H1 (cell line): ENCODE measurements around the gene IKZF2. TPM values are rescaled to one million over a fixed set of nuclear protein-coding genes. Genes with fewer than 3 reads are reported as not detected.

ENCODE experiments used
- CTCF ChIA-PET: fragments of 300-600 bp; sonication (Branson Sonifier 250); formaldehyde crosslinking; loops from one replicate; lab custom pipeline; 2021; ENCODE audit not compliant: partially characterized antibody; lab: Charles Lee
- POLR2A ChIA-PET: fragments of 300-600 bp; sonication (Branson Sonifier 250); formaldehyde crosslinking; loops from one replicate; lab custom pipeline; 2021; ENCODE audit warnings: inconsistent platforms; ENCODE audit not compliant: partially characterized antibody; lab: Charles Lee
- DNase-seq, 2 experiments: peaks; one replicate each; pipeline versions ENCODE4 v3.0.0 to v3.0.0-alpha.2; 2010 to 2022; ENCODE audit warnings: low spot score in 2 of 2, low read depth in 1 of 2, mixed read lengths in 1 of 2
- FAIRE-seq: peaks from 2 replicates; lab custom pipeline; 2011; peaks lifted over from hg19 to GRCh38; lab: Jason Lieb, UNC
- H2AFZ ChIP-seq: 2 replicates; pipeline ENCODE4 v1.8.1; 2012; ENCODE audit warnings: low read length, inconsistent platforms
- H2AK5ac ChIP-seq: 2 replicates; pipeline ENCODE4 v1.6.1; 2013; ENCODE audit warnings: low read depth, low read length
- H2BK120ac ChIP-seq: replicated peaks from 2 replicates; pipeline ENCODE3; 2013; ENCODE audit warnings: low read depth, low read length, inconsistent platforms
- H2BK12ac ChIP-seq: 2 replicates; pipeline ENCODE4 v1.6.1; 2013; ENCODE audit warnings: low read depth, low read length
- H2BK15ac ChIP-seq: 2 replicates; pipeline ENCODE4 v1.6.1; 2013; ENCODE audit warnings: low read length
- H2BK20ac ChIP-seq: 2 replicates; pipeline ENCODE4 v1.6.1; 2013; ENCODE audit warnings: low read length
- H2BK5ac ChIP-seq: 2 replicates; pipeline ENCODE4 v1.6.1; 2013; ENCODE audit warnings: low read depth, low read length
- H3K14ac ChIP-seq: 2 replicates; pipeline ENCODE4 v1.6.1; 2013; ENCODE audit warnings: inconsistent platforms; ENCODE audit not compliant: insufficient read length
- H3K18ac ChIP-seq: 2 replicates; pipeline ENCODE4 v1.6.1; 2013; ENCODE audit warnings: low read length; ENCODE audit errors: extremely low read depth
- H3K23ac ChIP-seq: 2 replicates; pipeline ENCODE4 v1.6.1; 2013; ENCODE audit warnings: inconsistent platforms; ENCODE audit not compliant: insufficient read length
- H3K23me2 ChIP-seq: 2 replicates; pipeline ENCODE4 v1.6.1; 2013; ENCODE audit warnings: low read depth, low read length
- H3K27ac ChIP-seq: 2 replicates; pipeline ENCODE4 v1.6.1; 2011; ENCODE audit warnings: low read depth, low read length, inconsistent platforms
- H3K27me3 ChIP-seq, 4 experiments: replicated peaks in 1 of 4; 1 replicate in 1 of 4; 2 replicates in 3 of 4; pipeline versions ENCODE4 v1.6.1 to v1.8.1; 2011 to 2013; ENCODE audit warnings: low read length in 3 of 4, mild to moderate bottlenecking in 3 of 4, inconsistent platforms in 2 of 4, mixed read lengths in 2 of 4, moderate library complexity in 1 of 4; ENCODE audit not compliant: control insufficient read depth in 3 of 4, insufficient read depth in 3 of 4; ENCODE audit errors: extremely low read depth in 1 of 4
- H3K36me3 ChIP-seq, 4 experiments: 2 replicates each; pipeline versions ENCODE4 v1.6.1 to v1.8.1; 2011 to 2013; ENCODE audit warnings: mild to moderate bottlenecking in 4 of 4, low read length in 3 of 4, moderate library complexity in 2 of 4, control low read depth in 1 of 4, inconsistent platforms in 1 of 4; ENCODE audit not compliant: insufficient read depth in 4 of 4, control insufficient read depth in 2 of 4
- H3K4ac ChIP-seq: replicated peaks from 2 replicates; pipeline ENCODE3; 2013; ENCODE audit warnings: low read length, low read depth, mixed read lengths, inconsistent platforms; ENCODE audit not compliant: insufficient read length
- H3K4me1 ChIP-seq, 4 experiments: replicated peaks in 1 of 4; 1 replicate in 1 of 4; 2 replicates in 3 of 4; pipeline versions ENCODE4 v1.6.1 to v1.8.1; 2011 to 2013; ENCODE audit warnings: low read length in 3 of 4, inconsistent platforms in 2 of 4, mixed read lengths in 1 of 4; ENCODE audit not compliant: insufficient read depth in 4 of 4, control insufficient read depth in 3 of 4
- H3K4me2 ChIP-seq, 2 experiments: 2 replicates each; pipeline versions ENCODE4 v1.6.1 to v1.8.1; 2011 to 2013; ENCODE audit warnings: low read depth in 2 of 2, low read length in 2 of 2, control low read depth in 1 of 2, inconsistent platforms in 1 of 2, mild to moderate bottlenecking in 1 of 2; ENCODE audit not compliant: insufficient read depth in 1 of 2
- H3K4me3 ChIP-seq, 4 experiments: fragments of 200-600, 300-600 bp in 1 of 4; sonication (generic), shearing (Covaris generic), sonication (Bioruptor Twin) in 1 of 4; 2 replicates each; pipeline versions ENCODE4 v1.5.1 to v1.8.1; 2011 to 2016; ENCODE audit warnings: low read length in 4 of 4, low read depth in 3 of 4, control low read depth in 2 of 4, inconsistent platforms in 2 of 4, mild to moderate bottlenecking in 2 of 4, mixed read lengths in 1 of 4, moderate library complexity in 1 of 4; ENCODE audit not compliant: insufficient read depth in 2 of 4; ENCODE audit errors: extremely low read depth in 1 of 4
- H3K56ac ChIP-seq: replicated peaks from 2 replicates; pipeline ENCODE3; 2013; ENCODE audit warnings: low read depth, mild to moderate bottlenecking, mixed read lengths, low read length, inconsistent platforms; ENCODE audit not compliant: insufficient read length
- H3K79me1 ChIP-seq: 2 replicates; pipeline ENCODE4 v1.6.1; 2013; ENCODE audit warnings: low read depth, low read length, control low read depth
- H3K79me2 ChIP-seq, 2 experiments: 2 replicates each; pipeline versions ENCODE4 v1.6.1 to v1.8.1; 2012 to 2013; ENCODE audit warnings: low read length in 2 of 2, mild to moderate bottlenecking in 2 of 2, inconsistent platforms in 1 of 2; ENCODE audit not compliant: insufficient read depth in 2 of 2, control insufficient read depth in 1 of 2
- H3K9ac ChIP-seq, 4 experiments: replicated peaks in 1 of 4; 1 replicate in 1 of 4; 2 replicates in 3 of 4; pipeline versions ENCODE4 v1.6.1 to v1.8.1; 2011 to 2013; ENCODE audit warnings: low read depth in 3 of 4, low read length in 3 of 4, control low read depth in 2 of 4, mild to moderate bottlenecking in 2 of 4, moderate library complexity in 2 of 4, inconsistent platforms in 1 of 4; ENCODE audit errors: extremely low read depth in 1 of 4
- H3K9me3 ChIP-seq, 2 experiments: 2 replicates each; pipeline versions ENCODE4 v1.6.1 to v1.8.1; 2012 to 2013; ENCODE audit warnings: mild to moderate bottlenecking in 2 of 2, moderate library complexity in 2 of 2, control low read depth in 1 of 2, inconsistent platforms in 1 of 2, low read depth in 1 of 2, low read length in 1 of 2, mixed read lengths in 1 of 2; ENCODE audit not compliant: insufficient read depth in 2 of 2
- H4K20me1 ChIP-seq, 2 experiments: replicated peaks in 1 of 2; 2 replicates each; pipeline versions ENCODE3 to v1.8.1; 2011 to 2013; ENCODE audit warnings: inconsistent platforms in 2 of 2, low read length in 2 of 2, mild to moderate bottlenecking in 1 of 2; ENCODE audit not compliant: insufficient read depth in 2 of 2, control insufficient read depth in 1 of 2
- H4K5ac ChIP-seq: 2 replicates; pipeline ENCODE4 v1.6.1; 2013; ENCODE audit warnings: low read length, low read depth, mixed read lengths, inconsistent platforms; ENCODE audit not compliant: insufficient read length
- H4K8ac ChIP-seq: 2 replicates; pipeline ENCODE4 v1.8.0; 2013; ENCODE audit warnings: mild to moderate bottlenecking, moderate library complexity, low read length, inconsistent platforms; ENCODE audit not compliant: insufficient read depth; ENCODE audit errors: extremely low read depth
- H4K91ac ChIP-seq: replicated peaks from 2 replicates; pipeline ENCODE3; 2013; ENCODE audit warnings: low read length, mixed read lengths, inconsistent platforms; ENCODE audit not compliant: insufficient read length
- BRCA1 ChIP-seq: IDR thresholded peaks from 2 replicates; pipeline ENCODE4 v1.6.1; 2012; ENCODE audit warnings: low read depth, low read length, improper control_type of control experiment
- CHD1 ChIP-seq: IDR thresholded peaks from 2 replicates; pipeline ENCODE4 v1.6.1; 2012; ENCODE audit warnings: low read depth, low read length, improper control_type of control experiment
- POLR2A ChIP-seq, 2 experiments: IDR thresholded peaks; 1 replicate in 1 of 2; 2 replicates in 1 of 2; pipeline ENCODE4 v1.6.1; 2011; ENCODE audit warnings: low read depth in 2 of 2, low read length in 2 of 2, mild to moderate bottlenecking in 2 of 2; ENCODE audit errors: control extremely low read depth in 1 of 2
- POU5F1 ChIP-seq: IDR thresholded peaks from 2 replicates; pipeline ENCODE4 v1.6.1; 2011; ENCODE audit warnings: low read depth, mild to moderate bottlenecking, low read length, moderate library complexity
- RFX5 ChIP-seq: IDR thresholded peaks from 2 replicates; pipeline ENCODE4 v1.6.1; 2011; ENCODE audit warnings: low read depth, low read length, improper control_type of control experiment, borderline replicate concordance
- WGBS, 2 experiments: shearing (Covaris generic) in 1 of 2; methylation state at CpG; one replicate each; pipeline versions ENCODE4 v1.1.6 to v1.1.7; 2013 to 2015; ENCODE audit warnings: low lambda C conversion rate in 2 of 2, mixed read lengths in 2 of 2, inconsistent platforms in 1 of 2, low coverage in 1 of 2, missing lambda C conversion rate in 1 of 2; ENCODE audit not compliant: insufficient replicate concordance in 2 of 2, insufficient coverage in 1 of 2, insufficient read length in 1 of 2; ENCODE audit errors: extremely low coverage in 1 of 2, missing lambda C conversion rate in 1 of 2; 5-methylcytosine and 5-hydroxymethylcytosine counted together
- polyA plus RNA-seq, 7 experiments: library from polyadenylated mRNA; depleted of rRNA in 3 of 7; stranded (reverse) in 5 of 7; unstranded in 2 of 7; fragments of >200 nt in 5 of 7; fragments of 200-250 nt in 2 of 7; gene quantifications; 1 replicate in 5 of 7; 2 replicates in 1 of 7; 4 replicates in 1 of 7; pipeline versions ENCODE4 v1.2.1 to v1.2.3, GENCODE V29; 2011 to 2013; ENCODE audit warnings: missing spikeins in 2 of 7, mixed read lengths in 2 of 7
- total RNA-seq: library from RNA; stranded (reverse); fragmentation: NEBNext Ultra II Directional; extraction: Animal tissue kit (Norgen Biotek cat#: 25700); gene quantifications from 2 replicates; pipeline ENCODE4 v1.2.1, GENCODE V29; 2021

IKZF2 gene
- total and polyA plus RNA-seq, 2 of the 8 experiments (the other 6 are each of a cell fraction or from before 2014, with no cell fraction given): 1.7 to 4.4 TPM

- Histone ChIP-seq H3K79me1 (no peaks in the 10 kb centered on the region), H3K4me3 (no peak overlapping the region), H4K91ac (no peak overlapping the region), H2BK5ac (no peak overlapping the region), H3K4ac (no peak overlapping the region), H3K79me2 (no peaks in the 10 kb centered on the region; a peak in 1 of 4 replicates), H2BK20ac (no peak overlapping the region), H2AK5ac (no peak overlapping the region), H3K56ac (no peak overlapping the region), H3K23ac (no peak overlapping the region), H2BK120ac (no peak overlapping the region), H2BK12ac (no peak overlapping the region), H3K9ac (no peak overlapping the region), H3K4me2 (no peak overlapping the region), H4K8ac (no peak overlapping the region), H3K27me3 (no peaks in the 10 kb centered on the region), H3K4me1 (peaks cover 0 to 5% (median 0%) of the 10 kb centered on the region in 4 experiments; a peak in 1 of 7 replicates), H4K5ac (no peak overlapping the region), H3K9me3 (no peaks in the 10 kb centered on the region), H3K27ac (no peak overlapping the region), H3K36me3 (no peaks in the 10 kb centered on the region), H2BK15ac (no peak overlapping the region), H3K18ac (no peak overlapping the region), H4K20me1 (peaks cover 0 to 2% of the 10 kb centered on the region in 2 experiments), H2AFZ (no peak overlapping the region), H3K23me2 (peaks cover 3% of the 10 kb centered on the region; the same call in 1 of the 2 replicates), H3K14ac (no peak overlapping the region)
- FAIRE-seq (no peak), DNase-seq (no peak)
- TF ChIP-seq CHD1: no peak
- no peak for TF ChIP-seq POLR2A (IDR thresholded peaks at IDR 0.05; ENCODE audit: control extremely low read depth in 1 of 2, low read depth in 2 of 2, low read length in 2 of 2)
- TF ChIP-seq BRCA1: no peak
- no peak for TF ChIP-seq RFX5
- no peak for TF ChIP-seq POU5F1
- 100% methylated on average over 1 of the region's 1 CpG; no CpG with 5 or more reads in 1 of the 2 experiments for WGBS, 2 experiments
- CTCF ChIA-PET: interaction anchor here (0.6 kb wide), 1 partner anchor 10 kb away, joined by 3 read pairs; no protein-coding TSS in a partner anchor
- POLR2A ChIA-PET: no interaction called here
Observed at GRCh38 chr2:213145715-213146242, 5.6 kb downstream of the IKZF2 start.
